Activated T-cell treated with anti-CD3 and anti-CD28 coated beads for 24 hours (primary cell): ENCODE measurements around the gene PPP1R7.

Experiments used
- DNase-seq: peaks from one replicate; pipeline ENCODE4 v3.0.0-alpha.2; 2020; ENCODE audit warnings: low read depth

PPP1R7 gene

DNA sequence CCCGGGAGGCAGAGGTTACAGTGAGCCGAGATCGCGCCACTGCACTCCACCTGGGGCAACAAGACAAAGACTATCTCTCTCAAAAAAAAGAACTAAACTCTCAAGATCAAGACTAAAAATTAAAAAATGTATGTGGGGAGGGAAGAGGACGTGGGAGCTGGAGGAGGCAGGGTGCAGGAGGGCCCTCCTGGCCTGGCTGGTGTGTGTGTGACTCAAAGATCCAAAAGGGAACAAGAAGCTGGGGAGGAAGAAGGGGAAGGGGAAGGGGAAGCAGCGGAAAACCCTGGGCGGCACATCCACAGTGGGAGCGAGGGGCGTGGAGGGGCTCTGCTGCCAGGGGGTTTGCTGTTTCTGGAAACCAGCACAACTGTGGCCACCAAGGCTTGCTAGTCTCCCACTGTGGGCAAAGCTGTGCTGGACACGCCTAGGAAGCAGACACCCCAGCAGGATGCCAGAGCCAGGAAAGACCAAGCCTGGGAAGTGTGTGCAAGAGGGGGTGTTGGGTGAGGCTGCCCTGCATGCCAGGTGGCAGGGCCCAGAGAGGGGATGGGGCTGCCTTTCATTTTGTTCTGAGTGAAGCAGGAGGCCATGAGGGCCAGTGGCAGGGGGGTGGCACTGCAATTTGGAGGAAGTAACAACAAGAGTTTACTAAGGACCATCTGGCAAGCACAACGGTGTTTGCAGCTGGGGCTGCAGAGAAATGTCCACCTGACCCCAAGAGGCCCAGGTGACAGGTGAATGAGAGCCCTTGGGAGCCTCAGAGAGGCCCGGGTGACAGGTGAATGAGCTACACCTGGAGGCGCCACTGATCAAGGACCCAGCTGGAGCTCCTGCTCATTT is 82.7 kb downstream of the PPP1R7 start:
- no peak for DNase-seq
